Nephron (organoid): Measurements from ENCODE around the gene GHDC.
A peak's percentile ranks its signal among the peaks of the same experiment; 100 is the strongest.
"Not testable (repeated sequence)": the region's sequence is repeated elsewhere in the genome, so short reads cannot be mapped to it uniquely, and the experiment has no call there.

Source experiments
- H3K27ac Mint-ChIP-seq, 3 experiments: 2 replicates each; pipeline ENCODE4 v1.8.0; 2020; ENCODE audit warnings: mixed read lengths in 3 of 3, mild to moderate bottlenecking in 2 of 3, moderate library complexity in 1 of 3
- H3K27me3 Mint-ChIP-seq: 2 replicates; pipeline ENCODE4 v1.8.0; 2021; ENCODE audit warnings: low read depth, mild to moderate bottlenecking, moderate library complexity, mixed read lengths
- H3K36me3 Mint-ChIP-seq: 2 replicates; pipeline ENCODE4 v1.8.0; 2020; ENCODE audit warnings: low read depth, mixed read lengths
- H3K4me1 Mint-ChIP-seq: 2 replicates; pipeline ENCODE4 v1.8.0; 2020; ENCODE audit warnings: mixed read lengths
- H3K4me3 Mint-ChIP-seq, 3 experiments: 2 replicates each; pipeline ENCODE4 v1.8.0; 2020; ENCODE audit warnings: mild to moderate bottlenecking in 3 of 3, mixed read lengths in 3 of 3, moderate library complexity in 2 of 3
- H3K9me3 Mint-ChIP-seq: 2 replicates; pipeline ENCODE4 v1.8.0; 2020; ENCODE audit warnings: mixed read lengths
- CTCF ChIP-seq, 3 experiments: fragments of 200-600 bp; sonication (generic); IDR thresholded peaks; one replicate each; pipeline ENCODE4 v1.5.0; 2021; ENCODE audit warnings: antibody characterized with exemption in 3 of 3; ENCODE audit not compliant: unreplicated experiment in 3 of 3

Gene GHDC

GRCh38 chr17:42190491-42191274, 3.6 kb downstream of the GHDC start:
- Mint-ChIP-seq H3K4me1 (peaks cover 10% of the 10 kb centered on the region), H3K4me3 (peak overlapping the region in 2 of 3 experiments; percentile 14 to 35), H3K36me3 (no peaks in the 10 kb centered on the region), H3K9me3 (no peaks in the 10 kb centered on the region), H3K27ac (no peak overlapping the region), H3K27me3 (peaks cover 10% of the 10 kb centered on the region)
- TF ChIP-seq CTCF (IDR thresholded peaks at IDR 0.05; ENCODE audit: unreplicated experiment in 3 of 3): no peak

DNA sequence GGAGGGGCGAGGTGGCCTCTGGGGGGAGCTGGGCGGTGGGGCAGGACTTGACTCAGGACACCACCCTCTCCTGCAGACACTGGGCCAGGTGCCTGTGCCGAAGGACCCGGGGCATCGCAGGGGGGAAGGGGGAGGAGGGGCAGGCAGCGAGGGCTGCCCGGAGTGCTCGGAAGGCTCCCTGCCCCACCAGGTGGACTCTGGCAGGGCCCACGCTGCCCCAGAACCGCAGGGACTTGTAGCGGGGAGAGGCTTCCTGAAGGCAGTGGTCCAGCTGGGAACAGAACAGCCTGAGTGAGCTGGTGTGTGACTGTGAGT, 4.7 kb downstream of the GHDC start:
- no peaks in the 10 kb centered on the region for H3K9me3 Mint-ChIP-seq
- H3K27ac Mint-ChIP-seq: no peak overlapping the region
- no peak for TF ChIP-seq CTCF (IDR thresholded peaks at IDR 0.05; ENCODE audit: unreplicated experiment in 3 of 3)
- H3K36me3 Mint-ChIP-seq: no peaks in the 10 kb centered on the region
- H3K27me3 Mint-ChIP-seq: peaks cover 20% of the 10 kb centered on the region
- H3K4me1 Mint-ChIP-seq: peaks cover 10% of the 10 kb centered on the region
- no peak overlapping the region for H3K4me3 Mint-ChIP-seq

GRCh38 chr17:42188749-42189650, 5.3 kb downstream of the GHDC start:
- H3K36me3 Mint-ChIP-seq: no peaks in the 10 kb centered on the region
- no peak for TF ChIP-seq CTCF (IDR thresholded peaks at IDR 0.05; ENCODE audit: unreplicated experiment in 3 of 3)
- H3K4me1 Mint-ChIP-seq: peaks cover 5% of the 10 kb centered on the region
- H3K27me3 Mint-ChIP-seq: peaks cover 27% of the 10 kb centered on the region
- H3K9me3 Mint-ChIP-seq: no peaks in the 10 kb centered on the region
- no peak overlapping the region for H3K27ac Mint-ChIP-seq
- no peak overlapping the region for H3K4me3 Mint-ChIP-seq

DNA sequence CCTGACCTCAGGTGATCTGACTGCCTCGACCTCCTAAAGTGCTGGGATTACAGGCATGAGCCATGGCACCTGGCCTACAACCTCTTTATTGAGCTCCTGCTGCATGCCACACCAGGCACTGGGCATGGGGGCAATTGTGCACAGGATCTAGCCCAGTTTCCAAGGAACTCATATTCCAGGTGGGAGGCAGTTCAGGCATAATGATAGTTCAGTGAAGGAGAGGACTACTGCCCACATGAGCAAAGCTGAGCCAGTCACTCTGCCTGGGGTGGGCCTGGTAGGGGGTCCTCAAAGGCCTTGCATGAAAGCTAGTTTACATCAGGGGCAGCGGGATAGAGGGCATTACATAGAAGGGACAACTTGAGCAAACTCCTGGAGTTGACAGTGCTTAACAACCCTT, 6.5 kb downstream of the GHDC start:
- Mint-ChIP-seq H3K27ac (no peak overlapping the region), H3K36me3 (no peaks in the 10 kb centered on the region)

DNA sequence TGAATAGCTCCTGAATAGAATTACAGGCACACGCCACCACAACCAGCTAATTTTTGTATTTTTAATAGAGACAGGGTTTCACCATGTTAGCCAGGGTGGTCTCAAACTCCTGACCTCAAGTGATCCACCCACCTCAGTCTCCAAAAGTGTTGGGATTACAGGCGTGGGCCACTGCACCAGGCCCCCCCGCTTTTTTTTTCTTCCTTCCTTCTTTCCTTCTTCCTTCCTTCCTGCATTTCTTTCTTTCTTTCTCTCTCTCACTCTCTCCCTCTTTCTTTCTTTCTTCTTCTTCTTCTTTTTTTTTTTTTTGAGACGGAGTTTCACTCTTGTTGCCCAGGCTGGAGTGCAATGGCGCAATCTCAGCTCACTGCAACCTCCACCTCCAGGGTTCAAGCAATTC, 8.1 kb downstream of the GHDC start:
- not testable (repeated sequence) for H3K4me1 Mint-ChIP-seq, H3K36me3 Mint-ChIP-seq, H3K27ac Mint-ChIP-seq, H3K9me3 Mint-ChIP-seq
- peaks cover 55% of the 10 kb centered on the region for H3K27me3 Mint-ChIP-seq
- H3K4me3 Mint-ChIP-seq: peak overlapping the region in 2 of 3 experiments; percentile 13 to 33

More for the DNA sequence above, 6.5 kb downstream of the GHDC start:
- H3K9me3 Mint-ChIP-seq: no peaks in the 10 kb centered on the region
- H3K27me3 Mint-ChIP-seq: peaks cover 38% of the 10 kb centered on the region
- TF ChIP-seq CTCF (IDR thresholded peaks at IDR 0.05; ENCODE audit: unreplicated experiment in 3 of 3): no peak
- H3K4me1 Mint-ChIP-seq: peaks cover 6% of the 10 kb centered on the region
- no peak overlapping the region for H3K4me3 Mint-ChIP-seq

- peaks cover 58% of the 10 kb centered on the region for H3K27me3 Mint-ChIP-seq
- no peak overlapping the region for H3K4me3 Mint-ChIP-seq
- H3K27ac Mint-ChIP-seq: no peak overlapping the region
- no peak for TF ChIP-seq CTCF (IDR thresholded peaks at IDR 0.05; ENCODE audit: unreplicated experiment in 3 of 3)
- H3K36me3 Mint-ChIP-seq: no peaks in the 10 kb centered on the region
- H3K4me1 Mint-ChIP-seq: peaks cover 6% of the 10 kb centered on the region
- no peaks in the 10 kb centered on the region for H3K9me3 Mint-ChIP-seq
Observed at GRCh38 chr17:42185621-42185930, 8.7 kb downstream of the GHDC start.
